ENCODE data around the gene AGBL5.

- TF ChIP-seq POLR2A (IDR thresholded peaks at IDR 0.05; ENCODE audit: low read length) = no peak
- TF ChIP-seq GATA1 (IDR thresholded peaks at IDR 0.05; ENCODE audit: low read depth, low read length) = no peak
These were observed 40.6 kb downstream of the AGBL5 start for GRCh38 chr2:27091746-27092695.
